Stimulated activated effector memory CD8-positive, alpha-beta T cell treated with anti-CD3 and anti-CD28 coated beads, Interleukin-12 subunit alpha, Interleukin-12 subunit beta, amount 100 ng/mL, for 72 hours (primary cell): ENCODE measurements around the gene IL18BP.

ENCODE experiments used
- ATAC-seq: fragments of 150-1000 bp; cut with Tn5 transposase; 2 replicates; pipeline ENCODE4 v1.10.0; 2021
- DNase-seq, 2 donors: peaks; one replicate each; pipeline ENCODE4 v3.0.0; 2021 to 2022; ENCODE audit warnings: low spot score in 2 of 2
- H3K27ac Mint-ChIP-seq: one replicate; pipeline ENCODE4 v1.8.0; 2022; ENCODE audit warnings: mild to moderate bottlenecking, mixed read lengths
- H3K36me3 Mint-ChIP-seq: one replicate; pipeline ENCODE4 v1.8.0; 2022; ENCODE audit warnings: mild to moderate bottlenecking, mixed read lengths
- H3K4me1 Mint-ChIP-seq: one replicate; pipeline ENCODE4 v1.8.0; 2022; ENCODE audit warnings: mixed read lengths
- H3K4me3 Mint-ChIP-seq: one replicate; pipeline ENCODE4 v1.8.0; 2022; ENCODE audit warnings: mild to moderate bottlenecking, mixed read lengths
- H3K9me3 Mint-ChIP-seq: one replicate; pipeline ENCODE4 v1.8.0; 2022; ENCODE audit warnings: mixed read lengths

Gene IL18BP

DNA sequence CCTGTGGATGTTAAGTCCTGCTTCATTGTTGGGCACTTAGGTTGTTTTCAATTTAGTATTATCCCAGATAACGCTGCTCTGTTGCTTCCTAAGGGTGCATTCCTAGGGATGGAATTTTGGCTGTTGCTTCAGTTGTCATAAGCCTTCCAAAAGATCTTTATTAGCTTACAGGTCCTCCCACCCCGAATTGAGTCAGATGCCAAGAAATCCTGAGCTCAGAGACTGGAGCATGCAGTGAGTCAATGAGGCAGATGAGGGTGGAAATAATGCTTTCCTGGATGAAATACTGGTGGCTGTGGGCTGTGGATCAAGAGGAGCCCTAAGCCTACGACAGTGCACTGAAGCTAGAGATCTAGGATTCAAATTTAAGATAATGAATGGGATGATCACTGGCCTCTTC is 10.7 kb upstream of the IL18BP start:
- Mint-ChIP-seq H3K36me3 (peaks cover 65% of the 10 kb centered on the region), H3K4me3 (no peak overlapping the region), H3K4me1 (peaks cover 9% of the 10 kb centered on the region), H3K27ac (peak overlapping the region; percentile 34), H3K9me3 (no peaks in the 10 kb centered on the region)
- no peak for DNase-seq
- no peak for ATAC-seq

DNA sequence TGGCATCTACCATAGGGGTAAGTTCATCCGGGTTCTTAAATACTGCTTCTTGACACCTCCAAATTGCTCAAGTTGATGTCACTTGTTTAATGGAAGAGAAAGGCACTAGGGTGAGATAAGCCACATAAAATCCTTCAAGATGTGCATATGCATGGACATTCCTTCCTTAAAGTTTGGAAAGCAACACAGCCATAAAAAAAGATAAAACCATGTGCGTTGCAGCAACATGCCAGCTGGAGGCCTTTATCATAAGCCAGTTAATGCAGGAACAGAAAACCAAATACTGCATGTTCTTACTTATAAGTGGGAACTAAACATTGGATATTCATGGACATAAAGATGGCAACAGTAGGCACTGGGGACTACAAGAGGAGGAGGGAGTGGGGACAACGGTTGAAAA is 8.0 kb upstream of the IL18BP start:
- peaks cover 57% of the 10 kb centered on the region for H3K36me3 Mint-ChIP-seq
- H3K4me1 Mint-ChIP-seq = peaks cover 9% of the 10 kb centered on the region
- ATAC-seq (no peak), DNase-seq (no peak)
- no peaks in the 10 kb centered on the region for H3K9me3 Mint-ChIP-seq
- no peak overlapping the region for H3K27ac Mint-ChIP-seq
- no peak overlapping the region for H3K4me3 Mint-ChIP-seq

DNA sequence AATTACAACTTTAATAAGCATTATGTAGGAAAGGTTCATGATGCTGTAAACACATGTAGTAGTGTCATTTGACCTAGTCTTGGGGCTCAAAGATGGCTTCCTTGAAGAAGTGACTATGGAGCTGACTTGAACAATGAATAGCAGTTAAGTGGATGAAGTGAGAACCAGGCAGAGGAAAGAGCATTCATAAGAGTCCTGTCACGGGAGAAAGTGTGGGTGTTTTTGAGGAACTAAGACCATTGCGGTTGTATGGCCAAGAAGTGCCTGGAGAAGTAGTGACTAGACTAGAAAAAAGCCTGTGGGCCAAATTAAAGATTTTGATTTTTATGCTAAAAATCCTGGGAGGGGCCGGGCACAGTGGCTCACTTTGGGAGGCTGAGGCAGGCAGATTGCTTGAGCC is 7.2 kb upstream of the IL18BP start:
- Mint-ChIP-seq H3K9me3 (no peaks in the 10 kb centered on the region), H3K4me3 (no peak overlapping the region), H3K4me1 (peaks cover 4% of the 10 kb centered on the region), H3K36me3 (peaks cover 53% of the 10 kb centered on the region), H3K27ac (no peak overlapping the region)
- DNase-seq = no peak
- peak; percentile 11 for ATAC-seq

DNA sequence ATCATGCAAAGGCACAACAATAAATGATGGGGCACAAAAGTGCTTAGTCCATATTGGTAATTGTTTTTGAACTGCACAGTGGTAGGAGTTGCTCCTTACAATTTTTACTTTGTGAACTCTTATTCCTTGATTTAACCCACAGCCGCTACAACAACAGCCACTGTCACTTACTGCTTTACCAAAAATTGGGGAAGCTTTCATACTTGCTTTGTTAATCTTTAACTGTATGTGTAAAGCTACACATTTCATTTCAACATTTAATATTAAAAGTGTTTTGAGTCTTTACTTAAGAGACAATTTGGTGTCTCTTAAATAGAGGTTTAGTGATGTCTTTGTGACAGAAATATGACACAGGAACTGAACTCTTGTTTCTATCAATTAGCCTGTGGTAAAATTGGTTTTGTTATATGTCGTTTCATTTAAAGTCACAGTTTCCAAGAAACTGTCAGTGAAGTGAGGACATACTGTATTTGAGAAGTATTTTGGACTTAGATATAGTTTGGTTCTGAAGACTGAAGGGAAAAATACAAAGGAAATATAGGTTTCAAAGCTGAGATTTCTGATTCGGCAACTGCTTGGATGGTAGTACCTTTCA is 6.5 kb upstream of the IL18BP start:
- Mint-ChIP-seq H3K27ac (no peak overlapping the region), H3K36me3 (peaks cover 50% of the 10 kb centered on the region), H3K4me3 (no peak overlapping the region), H3K4me1 (peaks cover 4% of the 10 kb centered on the region), H3K9me3 (no peaks in the 10 kb centered on the region)
- no peak for ATAC-seq
- no peak for DNase-seq

DNA sequence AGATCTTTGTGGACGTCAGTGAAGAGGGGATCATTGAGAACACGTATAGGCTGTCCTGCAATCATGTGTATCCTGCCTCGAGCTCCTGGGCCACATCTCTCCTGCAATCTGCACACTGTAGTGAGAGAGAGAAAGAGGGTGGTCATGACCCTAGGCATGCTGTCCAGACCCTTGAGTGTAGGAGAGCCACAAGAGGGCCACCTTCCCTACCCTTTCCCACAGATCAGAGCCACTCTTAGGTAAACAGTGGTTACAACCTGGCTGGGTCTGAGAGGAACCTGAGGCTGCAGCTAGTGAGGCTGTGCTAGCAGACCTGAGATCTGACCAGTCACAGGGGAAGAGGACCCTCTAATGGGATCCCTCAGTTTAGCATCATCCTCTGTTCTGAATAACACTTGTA is 3.9 kb upstream of the IL18BP start:
- peaks cover 52% of the 10 kb centered on the region for H3K36me3 Mint-ChIP-seq
- no peak overlapping the region for H3K27ac Mint-ChIP-seq

DNA sequence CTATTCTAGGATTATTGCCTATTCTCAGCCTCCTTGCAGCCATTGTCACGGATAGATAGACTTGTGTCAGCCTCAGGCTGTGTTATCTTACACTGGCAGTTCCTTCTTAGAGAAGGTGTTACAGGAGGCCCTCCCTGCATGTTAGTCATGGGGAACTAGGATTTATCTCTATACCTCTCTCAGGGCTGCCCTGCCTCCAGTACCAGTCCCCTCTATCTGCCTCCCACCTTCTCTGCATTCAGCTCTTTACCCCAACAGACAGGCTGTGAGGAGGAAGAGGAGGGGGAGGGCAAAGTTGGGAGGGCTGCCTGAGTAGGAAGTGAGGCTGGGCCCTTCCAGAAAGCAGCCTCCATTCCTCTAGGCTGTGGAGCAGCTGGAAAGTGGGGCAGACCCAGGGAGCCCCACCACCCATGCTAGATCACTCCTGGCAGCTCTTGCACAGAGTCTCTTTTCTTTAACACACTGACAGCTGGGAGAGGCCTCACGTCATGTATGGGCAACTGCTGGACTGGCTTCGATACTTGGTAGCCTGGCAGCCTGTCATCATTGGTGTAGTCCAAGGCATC is 2.9 kb upstream of the IL18BP start:
- DNase-seq (no peak), ATAC-seq (no peak)
- Mint-ChIP-seq H3K4me3 (no peak overlapping the region), H3K27ac (peak overlapping the region; percentile 52), H3K4me1 (peaks cover 36% of the 10 kb centered on the region), H3K36me3 (peaks cover 53% of the 10 kb centered on the region), H3K9me3 (no peaks in the 10 kb centered on the region)

More for the DNA sequence above, 3.9 kb upstream of the IL18BP start:
- Mint-ChIP-seq H3K4me3 (no peak overlapping the region), H3K4me1 (peaks cover 26% of the 10 kb centered on the region), H3K9me3 (no peaks in the 10 kb centered on the region)
- ATAC-seq = no peak
- no peak for DNase-seq

DNA sequence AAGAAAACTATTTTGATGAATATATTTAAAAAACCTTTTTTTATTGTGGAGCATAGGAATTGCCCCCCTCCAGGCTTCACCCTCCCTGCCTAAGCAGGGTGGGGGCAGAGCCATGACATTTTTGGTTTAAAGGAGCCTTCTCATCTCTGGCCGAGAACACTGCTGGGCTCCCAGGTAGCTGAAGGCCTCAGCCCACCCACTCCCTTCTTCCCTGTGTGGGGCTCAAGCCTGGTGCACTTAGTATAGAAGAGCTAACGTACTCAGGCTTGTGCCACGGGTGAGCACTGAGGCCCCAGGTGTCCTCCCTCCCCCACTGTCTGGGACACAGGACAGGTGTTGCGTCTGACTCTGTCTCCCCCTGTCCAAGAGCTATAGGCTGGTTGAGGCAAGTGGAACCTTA is 2.2 kb upstream of the IL18BP start:
- no peak for DNase-seq
- no peak overlapping the region for H3K4me3 Mint-ChIP-seq
- H3K36me3 Mint-ChIP-seq = peaks cover 53% of the 10 kb centered on the region
- H3K9me3 Mint-ChIP-seq = no peaks in the 10 kb centered on the region
- peaks cover 36% of the 10 kb centered on the region for H3K4me1 Mint-ChIP-seq
- H3K27ac Mint-ChIP-seq = peak overlapping the region; percentile 52
- ATAC-seq = no peak

DNA sequence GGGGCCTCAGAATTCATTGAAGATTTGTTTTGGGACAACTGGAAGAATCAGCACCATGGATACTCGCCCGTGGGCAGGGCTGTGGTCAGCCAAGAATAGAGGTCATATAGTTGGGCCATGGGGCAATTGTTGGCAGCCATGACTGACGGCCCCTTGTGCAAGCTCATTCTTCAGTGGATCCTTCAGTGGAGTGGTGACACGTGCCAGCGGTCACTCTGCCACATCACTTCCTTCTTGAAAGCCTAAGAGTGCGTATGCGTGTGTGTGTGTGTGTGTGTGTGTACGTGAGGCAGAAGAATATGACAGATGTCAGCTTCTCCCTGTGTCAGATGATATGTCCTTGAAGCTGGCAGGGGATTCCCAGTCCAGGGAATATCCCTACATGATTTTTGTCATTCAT is 1.8 kb upstream of the IL18BP start:
- ATAC-seq (no peak), DNase-seq (no peak)
- Mint-ChIP-seq H3K27ac (peak overlapping the region; percentile 52), H3K9me3 (no peaks in the 10 kb centered on the region), H3K36me3 (peaks cover 55% of the 10 kb centered on the region), H3K4me3 (no peak overlapping the region), H3K4me1 (peaks cover 40% of the 10 kb centered on the region)

DNA sequence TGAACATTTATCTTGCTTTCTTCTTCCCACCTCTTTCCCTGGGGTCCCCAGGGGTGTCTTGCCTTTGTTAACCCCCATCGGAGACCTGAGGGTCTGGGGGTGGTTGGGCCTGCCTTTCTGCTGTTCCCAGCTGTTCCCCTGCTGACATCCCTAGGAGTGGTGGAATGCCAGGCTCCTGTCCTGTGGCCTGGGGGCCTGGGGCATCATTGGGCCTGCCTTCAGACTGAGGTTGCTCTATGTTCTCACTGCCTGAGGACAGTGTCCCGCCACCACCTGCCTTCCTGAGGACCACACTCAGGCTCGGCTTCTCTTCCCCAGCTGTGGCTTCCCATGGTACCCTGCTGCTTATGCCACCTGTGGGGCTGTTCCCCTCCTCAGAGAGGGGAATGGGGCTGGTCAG is 1.1 kb upstream of the IL18BP start:
- H3K9me3 Mint-ChIP-seq = no peaks in the 10 kb centered on the region
- H3K27ac Mint-ChIP-seq = peak overlapping the region; percentile 98
- DNase-seq (no peak), ATAC-seq (no peak)
- peaks cover 43% of the 10 kb centered on the region for H3K4me1 Mint-ChIP-seq
- peaks cover 62% of the 10 kb centered on the region for H3K36me3 Mint-ChIP-seq
- no peak overlapping the region for H3K4me3 Mint-ChIP-seq

DNA sequence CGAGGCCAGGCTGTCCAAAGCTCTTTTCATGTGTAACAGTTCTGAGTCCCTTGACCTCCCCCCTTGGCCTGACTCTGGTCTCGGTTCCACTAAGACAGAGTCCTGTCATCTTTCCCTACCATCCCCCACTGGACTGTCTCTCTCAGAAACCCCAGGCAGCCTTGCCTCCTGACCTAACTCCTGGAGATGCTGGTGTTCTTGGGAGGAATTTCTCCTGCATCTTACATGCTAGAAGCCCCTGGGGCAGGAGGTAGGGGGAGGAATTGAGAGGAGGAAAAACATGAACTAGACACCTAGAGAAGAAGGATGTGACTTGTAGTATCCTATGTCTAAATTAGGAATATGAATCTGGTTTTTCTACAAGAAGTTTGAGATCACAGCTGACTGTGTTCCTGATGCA is 648 bp upstream of the IL18BP start:
- Mint-ChIP-seq H3K4me1 (peaks cover 44% of the 10 kb centered on the region), H3K27ac (peak overlapping the region; percentile 98), H3K36me3 (peaks cover 66% of the 10 kb centered on the region), H3K4me3 (peak overlapping the region; percentile 72), H3K9me3 (no peaks in the 10 kb centered on the region)
- DNase-seq (no peak), ATAC-seq (no peak)

DNA sequence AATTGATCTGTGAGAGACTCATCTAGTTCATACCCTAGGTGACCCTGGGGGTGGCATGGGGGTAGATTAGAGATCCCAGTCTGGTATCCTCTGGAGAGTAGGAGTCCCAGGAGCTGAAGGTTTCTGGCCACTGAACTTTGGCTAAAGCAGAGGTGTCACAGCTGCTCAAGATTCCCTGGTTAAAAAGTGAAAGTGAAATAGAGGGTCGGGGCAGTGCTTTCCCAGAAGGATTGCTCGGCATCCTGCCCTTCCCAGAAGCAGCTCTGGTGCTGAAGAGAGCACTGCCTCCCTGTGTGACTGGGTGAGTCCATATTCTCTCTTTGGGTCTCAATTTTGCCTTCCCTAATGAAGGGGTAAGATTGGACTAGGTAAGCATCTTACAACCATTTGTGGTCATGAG is 653 bp downstream of the IL18BP start:
- no peak for ATAC-seq
- Mint-ChIP-seq H3K4me3 (peak overlapping the region; percentile 72), H3K36me3 (peaks cover 70% of the 10 kb centered on the region), H3K27ac (peak overlapping the region; percentile 98), H3K9me3 (no peaks in the 10 kb centered on the region), H3K4me1 (peaks cover 44% of the 10 kb centered on the region)
- DNase-seq = no peak

DNA sequence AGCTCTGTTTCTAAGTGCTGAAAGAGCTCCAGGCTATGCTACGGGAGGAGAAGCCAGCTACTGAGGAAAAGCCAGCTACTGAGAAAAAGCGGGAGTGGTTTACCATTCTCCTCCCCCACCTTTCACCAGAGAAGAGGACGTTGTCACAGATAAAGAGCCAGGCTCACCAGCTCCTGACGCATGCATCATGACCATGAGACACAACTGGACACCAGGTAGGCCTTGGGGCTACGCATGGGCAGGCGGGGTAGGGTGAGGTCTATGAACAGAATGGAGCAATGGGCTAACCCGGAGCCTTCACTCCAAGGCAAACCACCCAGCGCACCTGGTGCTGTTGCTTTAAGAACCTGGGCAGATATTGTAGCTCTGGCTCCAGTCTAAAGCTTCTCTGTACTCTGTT is 1.1 kb downstream of the IL18BP start:
- Mint-ChIP-seq H3K4me3 (peak overlapping the region; percentile 72), H3K27ac (peak overlapping the region; percentile 98), H3K4me1 (peaks cover 44% of the 10 kb centered on the region), H3K9me3 (no peaks in the 10 kb centered on the region), H3K36me3 (peaks cover 74% of the 10 kb centered on the region)
- no peak for DNase-seq
- no peak for ATAC-seq

DNA sequence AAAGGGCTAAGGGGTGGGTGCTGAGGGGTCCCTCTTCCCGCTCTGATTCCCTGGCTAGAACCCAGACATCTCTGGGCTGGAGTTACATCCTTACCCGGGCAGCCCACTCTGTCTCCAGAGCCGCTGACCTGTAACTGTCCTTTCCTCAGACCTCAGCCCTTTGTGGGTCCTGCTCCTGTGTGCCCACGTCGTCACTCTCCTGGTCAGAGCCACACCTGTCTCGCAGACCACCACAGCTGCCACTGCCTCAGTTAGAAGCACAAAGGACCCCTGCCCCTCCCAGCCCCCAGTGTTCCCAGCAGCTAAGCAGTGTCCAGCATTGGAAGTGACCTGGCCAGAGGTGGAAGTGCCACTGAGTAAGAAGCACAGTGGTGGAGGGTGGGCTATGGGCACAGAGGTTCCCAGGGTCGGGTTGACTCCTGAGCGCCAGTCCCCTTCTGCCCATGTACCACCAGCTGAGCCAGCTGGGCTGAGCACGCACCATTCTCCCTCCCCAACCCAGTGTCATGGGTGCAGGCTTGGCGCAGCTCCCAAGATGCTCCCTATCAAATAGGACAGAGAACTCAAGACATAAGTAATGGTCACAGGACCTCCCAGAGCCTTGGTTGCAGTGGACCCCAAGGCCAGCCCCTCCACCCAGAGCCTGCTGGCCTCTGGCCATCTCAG is 1.6 kb downstream of the IL18BP start:
- ATAC-seq = no peak
- H3K36me3 Mint-ChIP-seq = peaks cover 79% of the 10 kb centered on the region
- H3K27ac Mint-ChIP-seq = peak overlapping the region; percentile 98
- H3K9me3 Mint-ChIP-seq = no peaks in the 10 kb centered on the region
- H3K4me1 Mint-ChIP-seq = peaks cover 44% of the 10 kb centered on the region
- no peak for DNase-seq
- H3K4me3 Mint-ChIP-seq = no peak overlapping the region

DNA sequence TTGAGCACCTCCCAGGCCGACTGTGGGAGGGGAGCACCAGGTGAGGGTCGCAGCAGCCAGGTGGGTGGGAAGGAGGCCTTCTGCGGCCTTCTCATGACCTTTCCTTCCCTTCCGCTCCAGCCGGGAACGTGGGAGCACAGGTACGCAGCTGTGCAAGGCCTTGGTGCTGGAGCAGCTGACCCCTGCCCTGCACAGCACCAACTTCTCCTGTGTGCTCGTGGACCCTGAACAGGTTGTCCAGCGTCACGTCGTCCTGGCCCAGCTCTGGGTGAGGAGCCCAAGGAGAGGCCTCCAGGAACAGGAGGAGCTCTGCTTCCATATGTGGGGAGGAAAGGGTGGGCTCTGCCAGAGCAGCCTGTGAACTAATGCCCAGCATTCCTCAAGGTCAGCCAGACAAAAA is 2.6 kb downstream of the IL18BP start:
- Mint-ChIP-seq H3K9me3 (no peaks in the 10 kb centered on the region), H3K27ac (peak overlapping the region; percentile 98), H3K36me3 (peaks cover 83% of the 10 kb centered on the region), H3K4me3 (no peak overlapping the region), H3K4me1 (peaks cover 44% of the 10 kb centered on the region)
- no peak for DNase-seq
- ATAC-seq = no peak

DNA sequence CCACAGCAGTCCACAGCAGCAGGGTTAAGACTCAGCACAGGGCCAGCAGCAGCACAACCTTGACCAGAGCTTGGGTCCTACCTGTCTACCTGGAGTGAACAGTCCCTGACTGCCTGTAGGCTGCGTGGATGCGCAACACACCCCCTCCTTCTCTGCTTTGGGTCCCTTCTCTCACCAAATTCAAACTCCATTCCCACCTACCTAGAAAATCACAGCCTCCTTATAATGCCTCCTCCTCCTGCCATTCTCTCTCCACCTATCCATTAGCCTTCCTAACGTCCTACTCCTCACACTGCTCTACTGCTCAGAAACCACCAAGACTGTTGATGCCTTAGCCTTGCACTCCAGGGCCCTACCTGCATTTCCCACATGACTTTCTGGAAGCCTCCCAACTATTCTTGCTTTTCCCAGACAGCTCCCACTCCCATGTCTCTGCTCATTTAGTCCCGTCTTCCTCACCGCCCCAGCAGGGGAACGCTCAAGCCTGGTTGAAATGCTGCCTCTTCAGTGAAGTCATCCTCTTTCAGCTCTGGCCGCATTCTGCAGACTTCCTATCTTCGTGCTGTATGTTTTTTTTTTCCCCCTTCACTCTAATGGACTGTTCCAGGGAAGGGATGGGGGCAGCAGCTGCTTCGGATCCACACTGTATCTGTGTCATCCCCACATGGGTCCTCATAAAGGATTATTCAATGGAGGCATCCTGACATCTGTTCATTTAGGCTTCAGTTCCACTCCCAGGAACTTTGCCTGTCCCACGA is 3.3 kb downstream of the IL18BP start:
- no peak overlapping the region for H3K4me3 Mint-ChIP-seq
- peaks cover 44% of the 10 kb centered on the region for H3K4me1 Mint-ChIP-seq
- DNase-seq = no peak
- peak; percentile 2 for ATAC-seq
- H3K9me3 Mint-ChIP-seq = no peaks in the 10 kb centered on the region
- H3K27ac Mint-ChIP-seq = peak overlapping the region; percentile 98
- peaks cover 85% of the 10 kb centered on the region for H3K36me3 Mint-ChIP-seq
